Right ventricle myocardium inferior (tissue), 1 donor: ENCODE data around the gene GGN. TPM values are rescaled to one million over a fixed set of nuclear protein-coding genes. Genes with fewer than 3 reads are reported as not detected.

Experiments
- ATAC-seq: fragments of 200-7000 bp; cut with Tn5 transposase; one replicate; pipeline ENCODE4 v1.9.1; 2020; ENCODE audit warnings: mild to moderate bottlenecking, moderate library complexity
- DNase-seq: peaks from one replicate; pipeline ENCODE4 v3.0.0; 2021; ENCODE audit errors: missing footprints
- intact Hi-C: fragments of 100-400 bp; cut with DNase I; formaldehyde crosslinking; loops from one replicate; pipeline ENCODE4 v1.11.0; 2022
- total RNA-seq: library from RNA; stranded (reverse); fragmentation: NEBNext Ultra II Directional; extraction: Animal tissue kit (Norgen Biotek cat#: 25700); gene quantifications from one replicate; pipeline ENCODE4 v1.2.1, GENCODE V29; 2021
- donor health status: DM: no; HTN: yes; CAD: no; lungs with severe emphysema.

GGN gene
- total RNA-seq, 1 donor from 2014 or later = not detected

- intact Hi-C loops = no loop called here
- ATAC-seq (no peak), DNase-seq (no peak)
These were observed 2.4 kb upstream of the GGN start for GRCh38 chr19:38389957-38390924.

GRCh38 chr19:38389101-38389925 lies 1.5 kb upstream of the GGN start:
- DNase-seq = no peak
- intact Hi-C loops = no loop called here

GRCh38 chr19:38388349-38389100 lies 691 bp upstream of the GGN start, which contains the start of gene SPRED3:
Gene SPRED3, plus strand, starts transcription at chr19:38388697. Its CDS starts 1,606 bp downstream, at chr19:38390303.
- no peak for DNase-seq
- intact Hi-C loops = no loop called here
- ATAC-seq = no peak

More at GRCh38 chr19:38389101-38389925, 1.5 kb upstream of the GGN start:
- no peak for ATAC-seq

GRCh38 chr19:38386971-38387549 lies 774 bp downstream of the GGN start:
- intact Hi-C loops = no loop called here
- no peak for DNase-seq
- ATAC-seq = no peak

GRCh38 chr19:38386300-38386970 lies 1.4 kb downstream of the GGN start:
- no peak for DNase-seq
- no peak for ATAC-seq
- intact Hi-C loops = no loop called here

GRCh38 chr19:38385804-38386257 lies 2.0 kb downstream of the GGN start:
- intact Hi-C loops = no loop called here
- no peak for ATAC-seq

GRCh38 chr19:38385057-38385803 lies 2.6 kb downstream of the GGN start:
- ATAC-seq = no peak
- no peak for DNase-seq
- intact Hi-C loops = no loop called here

More at GRCh38 chr19:38385804-38386257, 2.0 kb downstream of the GGN start:
- DNase-seq = no peak

GRCh38 chr19:38384209-38385027 lies 3.4 kb downstream of the GGN start:
- intact Hi-C loops = no loop called here
- no peak for DNase-seq
- no peak for ATAC-seq

GRCh38 chr19:38383743-38384142 lies 4.1 kb downstream of the GGN start:
- DNase-seq = no peak
- intact Hi-C loops = no loop called here

GRCh38 chr19:38383184-38383583 lies 4.7 kb downstream of the GGN start:
- intact Hi-C loops = no loop called here
- ATAC-seq = no peak
- peak; percentile 61 for DNase-seq

More at GRCh38 chr19:38383743-38384142, 4.1 kb downstream of the GGN start:
- ATAC-seq = no peak

GRCh38 chr19:38381138-38381537 lies 6.7 kb downstream of the GGN start:
- intact Hi-C loops = no loop called here
- no peak for ATAC-seq
- no peak for DNase-seq

GRCh38 chr19:38378866-38379265 lies 9.0 kb downstream of the GGN start:
- no peak for ATAC-seq
- intact Hi-C loops = no loop called here

GRCh38 chr19:38377052-38377451 lies 10.8 kb downstream of the GGN start:
- ATAC-seq (no peak), DNase-seq (peak; percentile 8)
- intact Hi-C loops = no loop called here

More at GRCh38 chr19:38378866-38379265, 9.0 kb downstream of the GGN start:
- DNase-seq = no peak

- ATAC-seq = no peak
- intact Hi-C loops = no loop called here
- DNase-seq = peak; percentile 34
These were observed 11.3 kb downstream of the GGN start for GRCh38 chr19:38376576-38376975.

- peak; percentile 54 for DNase-seq
- intact Hi-C loops = loop anchor here (2.0 kb wide), 1 partner anchor 27 kb away; the partner anchor contains the start of gene FAM98C
- peak; percentile 30 for ATAC-seq
These were observed 12.1 kb downstream of the GGN start for GRCh38 chr19:38375748-38376147.

- ATAC-seq (no peak), DNase-seq (no peak)
- intact Hi-C loops = loop anchor here (2.0 kb wide), 1 partner anchor 28 kb away; the partner anchor contains the start of gene FAM98C
These were observed 12.7 kb downstream of the GGN start for GRCh38 chr19:38375098-38375493.
